ENCODE measurements around the gene YKT6. TPM values are rescaled to one million over a fixed set of nuclear protein-coding genes. Genes with fewer than 3 reads are reported as not detected.
"Not testable (repeated sequence)": the region's sequence is repeated elsewhere in the genome, so short reads cannot be mapped to it uniquely, and the experiment has no call there.

YKT6 gene
- total and polyA plus RNA-seq, 4 donors, result 48.0 to 115 (median 78.9) TPM

DNA sequence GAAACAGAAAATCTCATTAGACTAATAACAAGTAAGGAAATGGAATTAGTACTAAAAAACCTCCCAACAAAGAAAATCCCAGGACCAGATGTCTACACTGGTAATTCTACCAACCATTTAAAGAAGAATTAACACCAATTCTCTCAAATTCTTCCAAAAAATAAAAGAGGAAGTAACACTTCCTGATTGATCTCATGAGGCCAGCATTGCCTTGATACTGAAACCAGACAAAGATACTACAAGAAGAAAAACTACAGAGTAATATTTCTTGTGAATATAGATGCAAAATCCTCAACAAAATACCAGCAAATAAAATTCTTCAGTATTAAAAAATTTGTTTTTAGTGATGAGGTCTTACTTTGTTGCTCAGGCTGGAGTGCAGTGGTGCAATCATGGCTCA, 32.9 kb upstream of the YKT6 start:
- no peak overlapping the region for H3K27ac ChIP-seq (ENCODE audit: low read depth, low read length)
- H3K36me3 ChIP-seq (ENCODE audit: control insufficient read depth, insufficient read depth, low read length), result no peaks in the 10 kb centered on the region
- no peaks in the 10 kb centered on the region for H3K27me3 ChIP-seq (ENCODE audit: control insufficient read depth, insufficient read depth, low read length)
- H3K4me1 ChIP-seq (ENCODE audit: control insufficient read depth, insufficient read depth, low read length), result no peaks in the 10 kb centered on the region
- no peaks in the 10 kb centered on the region for H3K9me3 ChIP-seq (ENCODE audit: control insufficient read depth, insufficient read depth, low read length)
- no peak for DNase-seq (ENCODE audit: low read depth in 4 of 6, low spot score in 6 of 6)
- H3K4me3 ChIP-seq (ENCODE audit: low read depth, low read length), result no peak overlapping the region

DNA sequence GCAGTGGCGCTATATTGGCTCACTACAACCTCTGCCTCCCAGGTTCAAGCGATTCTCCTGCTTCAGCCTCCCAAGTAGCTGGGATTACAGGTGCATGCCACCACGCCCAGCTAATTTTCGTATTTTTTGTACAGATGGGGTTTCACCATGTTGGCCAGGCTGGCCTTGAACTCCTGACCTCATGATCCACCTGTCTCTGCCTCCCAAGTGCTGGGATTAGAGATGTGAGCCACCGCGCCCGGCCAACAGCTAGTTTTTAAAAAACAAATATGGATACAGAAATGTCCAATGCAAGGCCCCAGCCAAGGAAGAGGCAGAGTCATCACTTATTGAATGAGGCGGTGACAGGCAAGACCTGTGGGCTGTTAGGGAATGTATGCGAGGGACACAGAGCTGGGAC, 28.9 kb upstream of the YKT6 start:
- not testable (repeated sequence) for H3K9me3 ChIP-seq (ENCODE audit: control insufficient read depth, insufficient read depth, low read length); H3K36me3 ChIP-seq (ENCODE audit: control insufficient read depth, insufficient read depth, low read length); H3K27me3 ChIP-seq (ENCODE audit: control insufficient read depth, insufficient read depth, low read length); DNase-seq (ENCODE audit: low read depth in 4 of 6, low spot score in 6 of 6); H3K4me1 ChIP-seq (ENCODE audit: control insufficient read depth, insufficient read depth, low read length); H3K27ac ChIP-seq (ENCODE audit: low read depth, low read length); H3K4me3 ChIP-seq (ENCODE audit: low read depth, low read length)
- WGBS (ENCODE audit: insufficient coverage), result 88% methylated on average over 6 of the region's 9 CpGs

- Histone ChIP-seq H3K27me3 (ENCODE audit: control insufficient read depth, insufficient read depth, low read length) (no peaks in the 10 kb centered on the region), H3K4me1 (ENCODE audit: control insufficient read depth, insufficient read depth, low read length) (no peaks in the 10 kb centered on the region), H3K27ac (ENCODE audit: low read depth, low read length) (no peak overlapping the region), H3K9me3 (ENCODE audit: control insufficient read depth, insufficient read depth, low read length) (no peaks in the 10 kb centered on the region), H3K4me3 (ENCODE audit: low read depth, low read length) (no peak overlapping the region), H3K36me3 (ENCODE audit: control insufficient read depth, insufficient read depth, low read length) (no peaks in the 10 kb centered on the region)
- no peak for DNase-seq (ENCODE audit: low read depth in 4 of 6, low spot score in 6 of 6)
Measured at GRCh38 chr7:44172352-44172751, 28.4 kb upstream of the YKT6 start.

DNA sequence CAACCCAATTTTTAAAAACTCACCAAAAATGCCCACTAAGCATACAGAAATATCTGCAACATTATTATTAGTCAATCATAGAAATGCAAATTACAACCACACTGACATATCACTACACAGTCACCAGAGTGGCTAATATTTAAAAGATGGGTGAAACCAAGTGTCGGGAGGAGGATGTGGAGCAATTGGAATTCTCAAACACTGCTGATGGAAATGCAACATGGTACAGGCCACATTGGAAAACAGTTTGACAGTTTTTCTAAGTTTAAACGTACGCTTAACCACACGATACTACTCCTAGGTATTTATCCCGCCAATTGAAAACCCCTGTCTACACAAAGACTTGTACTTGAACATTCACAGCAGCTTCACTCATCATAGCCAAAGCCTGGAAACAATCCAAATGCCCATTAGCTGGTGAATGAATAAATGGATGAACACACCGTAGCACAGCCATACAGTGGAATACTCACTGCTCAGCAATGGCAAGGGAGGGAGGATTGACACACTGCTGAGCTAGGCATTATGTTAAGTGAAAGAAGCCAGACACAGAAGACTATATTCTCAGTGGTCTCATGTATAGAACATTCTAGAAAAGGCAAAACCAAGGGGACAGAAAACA, 27.9 kb upstream of the YKT6 start:
- no peak overlapping the region for H3K4me3 ChIP-seq (ENCODE audit: low read depth, low read length)
- no peaks in the 10 kb centered on the region for H3K9me3 ChIP-seq (ENCODE audit: control insufficient read depth, insufficient read depth, low read length)
- DNase-seq (ENCODE audit: low read depth in 4 of 6, low spot score in 6 of 6), result peak in 2 of 6 donors; percentile 35 to 61
- no peak overlapping the region for H3K27ac ChIP-seq (ENCODE audit: low read depth, low read length)
- WGBS (ENCODE audit: insufficient coverage), result 37% methylated on average over 2 of the region's 6 CpGs
- peaks cover 5% of the 10 kb centered on the region for H3K4me1 ChIP-seq (ENCODE audit: control insufficient read depth, insufficient read depth, low read length)
- no peaks in the 10 kb centered on the region for H3K36me3 ChIP-seq (ENCODE audit: control insufficient read depth, insufficient read depth, low read length)
- no peaks in the 10 kb centered on the region for H3K27me3 ChIP-seq (ENCODE audit: control insufficient read depth, insufficient read depth, low read length)

DNA sequence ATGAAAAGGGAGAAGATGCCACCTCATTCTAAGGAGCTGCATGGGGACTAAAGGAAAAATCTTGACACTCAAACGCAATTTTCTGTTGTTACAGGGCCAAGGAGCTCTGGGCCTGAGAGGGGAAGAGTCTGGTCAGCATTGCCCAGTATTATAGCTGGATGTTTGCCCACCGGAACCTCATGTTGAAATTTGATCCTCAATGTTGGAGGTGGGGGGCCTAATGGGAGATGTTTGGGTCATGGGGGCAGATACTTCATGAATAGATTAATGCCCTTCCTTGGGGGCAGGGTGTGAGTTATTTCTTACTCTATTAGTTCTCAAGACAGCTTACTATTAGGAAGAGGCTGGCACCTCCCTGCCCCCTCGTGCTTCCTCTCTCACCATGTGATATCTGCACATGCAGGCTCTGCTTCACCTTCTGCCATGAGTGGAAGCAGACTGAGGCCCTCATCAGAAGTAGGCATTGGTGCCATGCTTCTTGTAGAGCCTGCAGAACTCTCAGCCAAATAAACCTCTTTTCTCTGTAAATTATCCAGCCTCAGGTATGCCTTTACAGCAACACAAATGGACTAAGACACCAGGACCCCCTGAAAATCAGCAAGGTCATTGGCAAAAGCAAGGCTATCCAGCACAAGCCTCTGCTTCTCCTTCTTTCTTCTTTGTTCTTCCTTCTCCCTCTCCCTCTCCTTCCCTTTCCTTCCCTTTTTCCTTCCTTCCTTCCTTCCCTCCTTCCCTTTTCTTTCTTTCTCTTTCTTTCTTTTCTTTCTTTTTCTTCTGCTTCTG, 26.7 kb upstream of the YKT6 start:
- no peak overlapping the region for H3K27ac ChIP-seq (ENCODE audit: low read depth, low read length)
- H3K27me3 ChIP-seq (ENCODE audit: control insufficient read depth, insufficient read depth, low read length), result no peaks in the 10 kb centered on the region
- H3K4me3 ChIP-seq (ENCODE audit: low read depth, low read length), result no peak overlapping the region
- no peaks in the 10 kb centered on the region for H3K9me3 ChIP-seq (ENCODE audit: control insufficient read depth, insufficient read depth, low read length)
- H3K36me3 ChIP-seq (ENCODE audit: control insufficient read depth, insufficient read depth, low read length), result no peaks in the 10 kb centered on the region
- peaks cover 5% of the 10 kb centered on the region for H3K4me1 ChIP-seq (ENCODE audit: control insufficient read depth, insufficient read depth, low read length)
- 55% methylated on average over 3 of the region's 3 CpGs for WGBS (ENCODE audit: insufficient coverage)
- DNase-seq (ENCODE audit: low read depth in 4 of 6, low spot score in 6 of 6), result no peak

- not testable (repeated sequence) for H3K9me3 ChIP-seq (ENCODE audit: control insufficient read depth, insufficient read depth, low read length); H3K4me1 ChIP-seq (ENCODE audit: control insufficient read depth, insufficient read depth, low read length); H3K36me3 ChIP-seq (ENCODE audit: control insufficient read depth, insufficient read depth, low read length); DNase-seq (ENCODE audit: low read depth in 4 of 6, low spot score in 6 of 6); H3K27me3 ChIP-seq (ENCODE audit: control insufficient read depth, insufficient read depth, low read length); H3K4me3 ChIP-seq (ENCODE audit: low read depth, low read length); H3K27ac ChIP-seq (ENCODE audit: low read depth, low read length)
- 75% methylated on average over 1 of the region's 1 CpG for WGBS (ENCODE audit: insufficient coverage)
Measured at GRCh38 chr7:44174694-44174948, 26.2 kb upstream of the YKT6 start.

GRCh38 chr7:44175730-44176129, 25.0 kb upstream of the YKT6 start:
- Histone ChIP-seq H3K36me3 (ENCODE audit: control insufficient read depth, insufficient read depth, low read length) (no peaks in the 10 kb centered on the region), H3K4me1 (ENCODE audit: control insufficient read depth, insufficient read depth, low read length) (peaks cover 5% of the 10 kb centered on the region), H3K4me3 (ENCODE audit: low read depth, low read length) (no peak overlapping the region), H3K9me3 (ENCODE audit: control insufficient read depth, insufficient read depth, low read length) (no peaks in the 10 kb centered on the region), H3K27me3 (ENCODE audit: control insufficient read depth, insufficient read depth, low read length) (no peaks in the 10 kb centered on the region), H3K27ac (ENCODE audit: low read depth, low read length) (no peak overlapping the region)
- WGBS (ENCODE audit: insufficient coverage), result 94% methylated on average over 2 of the region's 3 CpGs
- no peak for DNase-seq (ENCODE audit: low read depth in 4 of 6, low spot score in 6 of 6)

GRCh38 chr7:44176486-44176885, 24.3 kb upstream of the YKT6 start:
- no peaks in the 10 kb centered on the region for H3K36me3 ChIP-seq (ENCODE audit: control insufficient read depth, insufficient read depth, low read length)
- H3K27ac ChIP-seq (ENCODE audit: low read depth, low read length), result no peak overlapping the region
- no peaks in the 10 kb centered on the region for H3K9me3 ChIP-seq (ENCODE audit: control insufficient read depth, insufficient read depth, low read length)
- no peaks in the 10 kb centered on the region for H3K27me3 ChIP-seq (ENCODE audit: control insufficient read depth, insufficient read depth, low read length)
- no peak overlapping the region for H3K4me3 ChIP-seq (ENCODE audit: low read depth, low read length)
- 59% methylated on average over 6 of the region's 7 CpGs for WGBS (ENCODE audit: insufficient coverage)
- DNase-seq (ENCODE audit: low read depth in 4 of 6, low spot score in 6 of 6), result no peak
- H3K4me1 ChIP-seq (ENCODE audit: control insufficient read depth, insufficient read depth, low read length), result peaks cover 5% of the 10 kb centered on the region

- Histone ChIP-seq H3K4me3 (ENCODE audit: low read depth, low read length) (no peak overlapping the region), H3K9me3 (ENCODE audit: control insufficient read depth, insufficient read depth, low read length) (peaks cover under 1% of the 10 kb centered on the region), H3K4me1 (ENCODE audit: control insufficient read depth, insufficient read depth, low read length) (peaks cover 5% of the 10 kb centered on the region), H3K36me3 (ENCODE audit: control insufficient read depth, insufficient read depth, low read length) (no peaks in the 10 kb centered on the region), H3K27ac (ENCODE audit: low read depth, low read length) (no peak overlapping the region), H3K27me3 (ENCODE audit: control insufficient read depth, insufficient read depth, low read length) (no peaks in the 10 kb centered on the region)
- peak in 1 of 6 donors; percentile 42 for DNase-seq (ENCODE audit: low read depth in 4 of 6, low spot score in 6 of 6)
- WGBS (ENCODE audit: insufficient coverage), result 42% methylated on average over 4 of the region's 4 CpGs
Measured at GRCh38 chr7:44177570-44178131, 23.1 kb upstream of the YKT6 start.

- peaks cover 12% of the 10 kb centered on the region for H3K4me1 ChIP-seq (ENCODE audit: control insufficient read depth, insufficient read depth, low read length)
- H3K27ac ChIP-seq (ENCODE audit: low read depth, low read length), result no peak overlapping the region
- no peak for DNase-seq (ENCODE audit: low read depth in 4 of 6, low spot score in 6 of 6)
- no peaks in the 10 kb centered on the region for H3K27me3 ChIP-seq (ENCODE audit: control insufficient read depth, insufficient read depth, low read length)
- WGBS (ENCODE audit: insufficient coverage), result 100% methylated on average over 1 of the region's 3 CpGs
- H3K9me3 ChIP-seq (ENCODE audit: control insufficient read depth, insufficient read depth, low read length), result peaks cover 4% of the 10 kb centered on the region
- no peak overlapping the region for H3K4me3 ChIP-seq (ENCODE audit: low read depth, low read length)
- H3K36me3 ChIP-seq (ENCODE audit: control insufficient read depth, insufficient read depth, low read length), result peaks cover 2% of the 10 kb centered on the region
Measured at GRCh38 chr7:44180631-44181030, 20.1 kb upstream of the YKT6 start.

Data from spinal cord (tissue), 10 donors.